Ascending aorta (tissue), 2 donors: ENCODE measurements around the gene YAE1. TPM values are rescaled to one million over a fixed set of nuclear protein-coding genes. Genes with fewer than 3 reads are reported as not detected.

Experiments
- DNase-seq, 2 donors: peaks; one replicate each; pipeline ENCODE4 v3.0.0-alpha.2; 2019; ENCODE audit warnings: low spot score in 2 of 2
- H3K27ac ChIP-seq, 2 donors: fragments of 200-600 bp; sonication (generic); one replicate each; pipeline ENCODE4 v1.5.1; 2016 to 2017; ENCODE audit warnings: mild to moderate bottlenecking in 1 of 2
- H3K27me3 ChIP-seq: fragments of 200-600 bp; sonication (generic); one replicate; pipeline ENCODE4 v1.5.1; 2017
- H3K36me3 ChIP-seq, 2 donors: fragments of 200-600 bp; sonication (generic); one replicate each; pipeline ENCODE4 v1.5.1; 2016
- H3K4me1 ChIP-seq, 2 donors: fragments of 200-600 bp; sonication (generic); one replicate each; pipeline ENCODE4 v1.5.1; 2016 to 2017; ENCODE audit warnings: mild to moderate bottlenecking in 1 of 2
- H3K4me3 ChIP-seq, 2 donors: fragments of 200-600 bp; sonication (generic); one replicate each; pipeline ENCODE4 v1.5.1; 2016 to 2017; ENCODE audit warnings: mild to moderate bottlenecking in 1 of 2
- H3K9me3 ChIP-seq, 2 donors: fragments of 200-600 bp; sonication (generic); one replicate each; pipeline ENCODE4 v1.5.1; 2016
- CTCF ChIP-seq, 3 experiments: fragments of 200-600 bp in 2 of 3; fragments of 450-650 bp in 1 of 3; sonication (generic) in 2 of 3; IDR thresholded peaks; one replicate each; pipeline ENCODE4 v1.5.1; 2016 to 2019; ENCODE audit warnings: antibody characterized with exemption in 3 of 3, mild to moderate bottlenecking in 1 of 3, moderate library complexity in 1 of 3
- intact Hi-C: fragments of 100-400 bp; cut with DNase I; formaldehyde crosslinking; loops from one replicate; pipeline ENCODE4 v1.15.1; 2023
- total RNA-seq: library from RNA; depleted of rRNA; stranded (reverse); fragments of >200 nt; gene quantifications from one replicate; pipeline ENCODE4 v1.1.0, GENCODE V29; 2016

The YAE1 gene
- total RNA-seq, 1 donor from 2014 or later, result 3.3 TPM

- no peak overlapping the region for H3K27ac ChIP-seq
- no peak overlapping the region for H3K4me3 ChIP-seq
- H3K9me3 ChIP-seq, result no peaks in the 10 kb centered on the region
Measured at GRCh38 chr7:39594988-39595620, 28.9 kb downstream of the YAE1 start.

GRCh38 chr7:39602351-39602750, 36.1 kb downstream of the YAE1 start:
- no peaks in the 10 kb centered on the region for H3K36me3 ChIP-seq

More at GRCh38 chr7:39594988-39595620, 28.9 kb downstream of the YAE1 start:
- no peaks in the 10 kb centered on the region for H3K4me1 ChIP-seq
- no peak for TF ChIP-seq CTCF (IDR thresholded peaks at IDR 0.05)
- H3K36me3 ChIP-seq, result no peaks in the 10 kb centered on the region
- no peak for DNase-seq
- H3K27me3 ChIP-seq, result no peaks in the 10 kb centered on the region
- intact Hi-C loops, result no loop called here

GRCh38 chr7:39603924-39604323, 37.7 kb downstream of the YAE1 start:
- TF ChIP-seq CTCF (IDR thresholded peaks at IDR 0.05), result no peak
- Histone ChIP-seq H3K27ac (no peak overlapping the region), H3K9me3 (no peaks in the 10 kb centered on the region), H3K4me1 (no peaks in the 10 kb centered on the region), H3K4me3 (no peak overlapping the region), H3K36me3 (no peaks in the 10 kb centered on the region), H3K27me3 (no peaks in the 10 kb centered on the region)
- no peak for DNase-seq
- intact Hi-C loops, result no loop called here

More at GRCh38 chr7:39602351-39602750, 36.1 kb downstream of the YAE1 start:
- H3K27me3 ChIP-seq, result no peaks in the 10 kb centered on the region
- no peak for DNase-seq
- no peaks in the 10 kb centered on the region for H3K4me1 ChIP-seq
- intact Hi-C loops, result no loop called here
- H3K4me3 ChIP-seq, result no peak overlapping the region
- TF ChIP-seq CTCF (IDR thresholded peaks at IDR 0.05), result no peak
- H3K27ac ChIP-seq, result no peak overlapping the region
- no peaks in the 10 kb centered on the region for H3K9me3 ChIP-seq

- no peak for DNase-seq
- no peaks in the 10 kb centered on the region for H3K9me3 ChIP-seq
- intact Hi-C loops, result no loop called here
- no peaks in the 10 kb centered on the region for H3K4me1 ChIP-seq
- no peak for TF ChIP-seq CTCF (IDR thresholded peaks at IDR 0.05)
- H3K27ac ChIP-seq, result no peak overlapping the region
- no peaks in the 10 kb centered on the region for H3K36me3 ChIP-seq
- no peak overlapping the region for H3K4me3 ChIP-seq
- H3K27me3 ChIP-seq, result no peaks in the 10 kb centered on the region
Measured at GRCh38 chr7:39605087-39605486, 38.9 kb downstream of the YAE1 start.

- DNase-seq, result no peak
- Histone ChIP-seq H3K4me3 (no peak overlapping the region), H3K9me3 (no peaks in the 10 kb centered on the region), H3K4me1 (no peaks in the 10 kb centered on the region), H3K36me3 (no peaks in the 10 kb centered on the region), H3K27me3 (no peaks in the 10 kb centered on the region), H3K27ac (no peak overlapping the region)
- TF ChIP-seq CTCF (IDR thresholded peaks at IDR 0.05), result no peak
- intact Hi-C loops, result no loop called here
Measured at GRCh38 chr7:39606352-39606751, 40.1 kb downstream of the YAE1 start.

- H3K27ac ChIP-seq, result no peak overlapping the region
- no peaks in the 10 kb centered on the region for H3K9me3 ChIP-seq
- intact Hi-C loops, result no loop called here
- H3K27me3 ChIP-seq, result no peaks in the 10 kb centered on the region
- H3K36me3 ChIP-seq, result no peaks in the 10 kb centered on the region
- H3K4me1 ChIP-seq, result no peaks in the 10 kb centered on the region
- H3K4me3 ChIP-seq, result no peak overlapping the region
- TF ChIP-seq CTCF (IDR thresholded peaks at IDR 0.05), result no peak
- no peak for DNase-seq
Measured at GRCh38 chr7:39606941-39607340, 40.7 kb downstream of the YAE1 start.
